HG03280 (cell line): ENCODE measurements around the gene CSH2.
"Not testable (repeated sequence)": the region's sequence is repeated elsewhere in the genome, so short reads cannot be mapped to it uniquely, and the experiment has no call there.

Experiments
- ATAC-seq: cut with Tn5 transposase; IDR thresholded peaks from one replicate; pipeline ENCODE4 v1.9.1; 2021; ENCODE audit warnings: mild to moderate bottlenecking, moderate library complexity; ENCODE audit not compliant: unreplicated experiment

Gene CSH2

DNA sequence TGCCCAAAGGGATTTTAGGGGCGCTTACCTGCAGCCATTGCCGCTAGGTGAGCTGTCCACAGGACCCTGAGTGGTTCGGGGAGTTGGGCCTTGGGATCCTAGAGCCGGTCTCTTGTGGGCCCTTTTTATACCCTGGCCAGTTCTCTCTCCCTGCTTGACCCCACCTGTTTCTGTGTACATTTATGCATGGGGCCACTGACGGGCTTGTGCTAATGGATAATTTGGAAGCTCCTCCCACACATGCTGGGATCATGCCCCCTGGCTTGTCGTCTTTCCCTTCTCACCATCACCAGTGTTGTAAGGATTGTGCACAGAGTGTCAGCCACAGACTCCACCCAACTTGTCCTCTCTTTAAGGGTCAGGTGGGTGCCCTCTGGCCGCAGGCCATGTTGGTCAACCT lies at the start of gene CSH2:
Gene CSH2, minus strand, starts transcription at position 101 of the 400 bp plus-strand sequence. Its CDS starts 63 bp downstream, at position 38.
- ATAC-seq = not testable (repeated sequence)

GRCh38 chr17:63922402-63922801 lies 48.9 kb upstream of the CSH2 start:
- ATAC-seq = not testable (repeated sequence)

DNA sequence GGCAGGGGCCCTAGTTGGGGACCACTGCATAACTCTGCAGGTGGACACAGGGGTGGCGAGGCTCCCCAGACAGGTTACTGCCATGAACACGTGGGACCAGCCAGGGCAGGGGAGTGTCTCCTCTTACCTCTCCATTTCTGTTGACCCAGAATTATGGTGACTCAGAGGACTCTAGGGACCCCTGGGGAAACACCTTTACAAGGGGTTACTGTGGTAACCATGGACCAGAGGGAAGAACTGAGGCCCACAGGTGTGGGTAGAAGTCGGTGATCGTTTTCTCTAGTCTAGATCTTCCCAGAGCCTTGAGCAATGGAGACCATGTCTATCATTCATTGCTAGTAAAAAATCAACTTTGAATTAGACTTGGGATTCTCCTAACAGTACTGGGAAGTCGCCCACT lies 47.3 kb upstream of the CSH2 start:
- not testable (repeated sequence) for ATAC-seq

GRCh38 chr17:63920050-63920449 lies 46.6 kb upstream of the CSH2 start:
- ATAC-seq = not testable (repeated sequence)

DNA sequence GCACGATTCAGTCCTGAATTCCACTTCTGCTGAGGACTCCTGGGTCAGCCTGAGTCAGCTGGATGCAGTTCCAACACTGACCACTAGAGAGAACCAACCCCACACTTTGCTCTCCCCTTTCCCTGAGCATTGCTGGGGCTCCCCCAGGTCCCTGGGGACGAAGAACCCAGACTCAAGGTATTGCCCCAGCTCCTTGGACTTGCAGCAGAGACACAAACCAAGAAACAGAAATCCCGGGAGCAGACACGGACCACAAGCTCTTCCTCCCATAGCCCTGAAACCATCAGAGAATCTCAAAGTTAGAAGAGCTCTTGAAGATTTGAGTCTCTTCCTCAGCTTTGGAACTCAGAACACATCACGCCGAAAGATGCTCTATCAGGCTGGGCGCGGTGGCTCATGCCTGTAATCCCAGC lies 45.8 kb upstream of the CSH2 start:
- peak; percentile 62 for ATAC-seq

- ATAC-seq = not testable (repeated sequence)
Measured at GRCh38 chr17:63918789-63919305, 45.4 kb upstream of the CSH2 start, which contains the start of gene GH1. Gene GH1, minus strand, starts transcription at chr17:63918839. Its CDS starts 63 bp downstream, at chr17:63918776.

GRCh38 chr17:63918305-63918704 lies 44.8 kb upstream of the CSH2 start:
- ATAC-seq = no peak

DNA sequence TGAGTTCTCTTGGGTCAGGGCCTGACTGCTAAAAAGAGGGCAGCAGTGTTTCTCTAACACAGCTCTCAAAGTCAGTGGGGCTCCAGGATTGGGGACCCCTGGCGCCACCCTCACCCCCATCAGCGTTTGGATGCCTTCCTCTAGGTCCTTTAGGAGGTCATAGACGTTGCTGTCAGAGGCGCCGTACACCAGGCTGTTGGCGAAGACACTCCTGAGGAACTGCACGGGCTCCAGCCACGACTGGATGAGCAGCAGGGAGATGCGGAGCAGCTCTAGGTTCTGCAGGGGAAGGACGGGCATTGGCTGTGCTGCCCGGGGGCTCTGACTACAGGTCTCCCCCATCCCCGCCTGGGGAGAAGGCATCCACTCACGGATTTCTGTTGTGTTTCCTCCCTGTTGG lies 44.2 kb upstream of the CSH2 start:
- ATAC-seq = no peak

- ATAC-seq = not testable (repeated sequence)
Measured at GRCh38 chr17:63917206-63917605, 43.7 kb upstream of the CSH2 start.

DNA sequence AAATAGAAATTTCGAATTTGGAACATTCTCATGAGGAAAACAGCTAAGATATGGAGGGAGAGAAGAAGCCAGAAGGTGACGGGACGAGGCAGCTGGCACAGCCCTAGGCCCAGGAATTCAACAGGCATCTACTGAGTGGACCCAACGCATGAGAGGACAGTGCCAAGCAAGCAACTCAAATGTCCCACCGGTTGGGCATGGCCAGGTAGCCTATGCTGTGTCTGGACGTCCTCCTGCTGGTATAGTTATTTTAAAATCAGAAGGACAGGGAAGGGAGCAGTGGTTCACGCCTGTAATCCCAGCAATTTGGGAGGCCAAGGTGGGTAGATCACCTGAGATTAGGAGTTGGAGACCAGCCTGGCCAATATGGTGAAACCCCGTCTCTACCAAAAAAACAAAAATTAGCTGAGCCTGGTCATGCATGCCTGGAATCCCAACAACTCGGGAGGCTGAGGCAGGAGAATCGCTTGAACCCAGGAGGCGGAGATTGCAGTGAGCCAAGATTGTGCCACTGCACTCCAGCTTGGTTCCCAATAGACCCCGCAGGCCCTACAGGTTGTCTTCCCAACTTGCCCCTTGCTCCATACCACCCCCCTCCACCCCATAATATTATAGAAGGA lies 43.2 kb upstream of the CSH2 start:
- ATAC-seq = no peak

DNA sequence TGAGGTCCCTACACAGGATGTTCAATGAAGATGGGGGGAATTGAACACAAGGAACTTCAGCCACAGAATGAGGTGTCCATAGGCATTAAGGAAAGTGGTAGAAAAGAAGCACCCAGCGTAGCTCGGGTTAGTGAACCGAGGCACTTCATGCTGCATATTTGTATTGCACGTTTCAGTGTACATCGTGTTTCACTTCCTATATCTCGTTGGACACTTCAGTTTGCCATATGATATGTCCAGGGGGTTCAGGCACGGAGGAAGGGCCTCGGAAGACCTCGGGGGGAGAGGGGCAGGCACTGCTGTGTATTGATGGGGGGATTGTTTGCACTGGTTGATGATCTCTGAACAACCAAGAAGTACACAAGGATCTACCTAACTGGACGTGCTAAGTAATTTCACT lies 42.3 kb upstream of the CSH2 start:
- ATAC-seq = not testable (repeated sequence)

DNA sequence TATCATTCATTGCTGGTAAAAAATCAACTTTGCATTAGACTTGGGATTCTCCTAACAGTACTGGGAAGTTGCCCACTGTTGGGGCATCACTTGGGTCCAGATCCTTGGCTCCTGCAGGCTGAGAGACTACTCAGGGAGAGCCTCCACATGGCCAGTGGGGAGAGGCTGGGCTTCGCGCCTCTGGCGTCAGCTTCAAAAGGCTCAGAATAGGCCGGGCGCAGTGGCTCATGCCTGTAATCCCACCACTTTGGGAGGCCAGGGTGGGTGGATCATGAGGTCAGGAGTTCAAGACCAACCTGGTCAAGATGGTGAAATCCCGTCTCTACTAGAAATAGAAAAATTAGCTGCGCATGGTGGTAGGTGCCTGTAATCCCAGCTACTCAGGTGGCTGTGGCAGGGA lies 41.0 kb upstream of the CSH2 start:
- ATAC-seq = no peak

DNA sequence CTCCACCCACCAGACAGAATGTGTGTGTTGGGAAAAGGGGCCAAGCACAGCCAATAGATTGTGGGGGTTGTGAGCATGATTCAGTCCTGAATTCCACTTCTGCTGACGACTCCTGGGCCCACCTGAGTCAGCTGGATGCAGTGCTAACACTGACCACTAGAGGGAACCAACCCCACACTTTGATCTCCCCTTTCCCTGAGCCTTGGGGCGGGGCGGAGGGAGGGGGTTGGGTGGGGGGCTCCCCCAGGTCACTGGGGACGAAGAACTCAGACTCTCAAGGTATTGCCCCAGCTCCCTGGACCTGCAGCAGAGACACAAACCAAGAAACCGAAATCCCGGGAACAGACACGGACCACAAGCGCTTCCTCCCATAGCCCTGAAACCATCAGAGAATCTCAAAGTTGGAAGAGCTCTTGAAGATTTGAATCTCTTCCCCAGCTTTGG lies 38.2 kb upstream of the CSH2 start:
- no peak for ATAC-seq

GRCh38 chr17:63911041-63911635 lies 37.7 kb upstream of the CSH2 start, which contains the start of gene CSHL1:
Gene CSHL1, minus strand, starts transcription at chr17:63911258. Its CDS starts 62 bp downstream, at chr17:63911196.
- ATAC-seq = no peak

DNA sequence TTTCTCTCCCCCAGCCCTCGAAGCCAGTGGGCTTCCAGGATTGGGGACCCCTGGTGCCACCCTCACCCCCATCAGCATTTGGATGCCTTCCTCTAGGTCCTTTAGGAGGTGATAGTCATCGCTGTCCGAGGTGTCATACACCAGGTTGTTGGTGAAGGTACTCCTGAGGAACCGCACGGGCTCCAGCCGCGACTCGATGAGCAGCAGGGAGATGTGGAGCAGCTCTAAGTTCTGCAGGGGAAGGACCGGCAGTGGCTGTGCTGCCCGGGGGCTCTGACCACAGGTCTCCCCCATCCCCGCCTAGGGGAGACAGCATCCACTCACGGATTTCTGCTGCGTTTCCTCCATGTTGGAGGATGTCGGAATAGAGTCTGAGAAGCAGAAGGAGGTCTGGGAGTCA lies 36.6 kb upstream of the CSH2 start:
- ATAC-seq = no peak

DNA sequence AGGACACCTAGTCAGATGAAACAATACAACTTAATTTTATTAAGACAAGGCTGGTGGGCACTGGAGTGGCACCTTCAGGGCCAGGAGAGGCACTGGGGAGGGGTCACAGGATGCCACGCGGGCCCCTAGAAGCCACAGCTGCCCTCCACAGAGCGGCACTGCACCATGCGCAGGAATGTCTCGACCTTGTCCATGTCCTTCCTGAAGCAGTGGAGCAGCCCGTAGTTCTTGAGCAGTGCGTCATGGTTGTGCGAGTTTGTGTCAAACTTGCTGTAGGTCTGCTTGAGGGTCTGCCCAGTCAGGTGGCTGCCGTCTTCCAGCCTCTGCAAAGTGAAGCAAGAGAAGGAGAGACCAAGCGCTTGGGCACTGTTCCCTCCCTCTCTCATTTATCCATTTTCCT lies 36.1 kb upstream of the CSH2 start:
- ATAC-seq = not testable (repeated sequence)

- ATAC-seq = not testable (repeated sequence)
Measured at GRCh38 chr17:63907161-63907778, 33.8 kb upstream of the CSH2 start.

DNA sequence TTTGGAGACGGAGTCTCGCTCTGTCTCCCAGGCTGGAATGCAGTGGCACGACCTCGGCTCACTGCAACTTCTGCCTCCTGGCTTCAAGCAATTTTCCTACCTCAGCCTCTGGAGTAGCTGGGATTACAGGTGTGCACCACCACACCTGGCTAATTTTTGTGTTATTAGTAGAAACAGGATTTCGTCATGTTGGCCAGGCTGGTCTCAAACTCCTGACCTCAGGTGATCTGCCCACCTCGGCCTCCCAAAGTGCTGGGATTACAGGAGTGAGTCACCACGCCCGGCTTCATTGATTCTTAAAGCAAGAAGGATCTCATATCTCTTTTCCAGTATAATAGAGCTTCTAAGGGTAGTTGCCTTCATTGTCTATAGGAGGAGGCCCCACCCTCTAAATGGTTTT lies 31.3 kb upstream of the CSH2 start:
- not testable (repeated sequence) for ATAC-seq

DNA sequence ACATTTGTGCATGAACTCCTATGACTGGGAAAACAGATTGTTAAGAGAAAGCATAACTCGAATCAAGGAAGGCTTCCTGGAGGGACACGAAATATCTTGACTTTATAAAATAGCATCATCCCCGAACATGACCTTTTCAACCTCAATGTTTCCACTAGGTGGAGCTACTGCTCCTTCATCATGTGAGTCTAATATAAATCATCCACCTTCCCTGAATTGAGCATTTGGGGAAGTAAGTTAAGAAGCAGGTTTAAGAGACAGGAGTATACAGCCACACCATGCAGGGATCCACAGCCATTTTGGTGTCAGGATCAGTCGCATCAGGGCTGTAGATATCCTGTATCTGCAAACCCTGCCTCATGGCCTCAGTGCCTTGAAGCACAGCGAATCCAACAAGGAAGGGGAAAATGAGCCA lies 30.3 kb upstream of the CSH2 start:
- not testable (repeated sequence) for ATAC-seq

DNA sequence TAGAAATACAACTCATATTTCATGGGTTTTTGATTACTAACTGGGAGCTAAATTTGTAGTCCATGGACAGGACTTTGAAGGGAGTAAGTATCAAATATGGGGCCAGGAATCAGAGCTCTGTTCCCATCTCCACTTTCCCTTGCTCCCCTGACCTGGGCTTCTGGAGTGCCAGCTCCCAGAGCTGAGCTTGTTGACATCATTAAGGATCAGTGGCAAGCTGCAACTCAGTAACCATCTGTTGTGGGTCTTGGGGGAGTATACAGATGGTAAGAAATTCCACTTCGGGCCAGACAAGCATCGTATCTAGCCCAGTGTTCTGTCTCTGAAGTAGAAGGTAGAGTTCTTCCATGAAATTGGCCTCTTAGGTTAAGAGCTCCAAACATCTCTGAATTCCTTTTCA lies 28.5 kb upstream of the CSH2 start:
- not testable (repeated sequence) for ATAC-seq

- ATAC-seq = not testable (repeated sequence)
Measured at GRCh38 chr17:63898899-63899798, 25.7 kb upstream of the CSH2 start.
